Measurements from ENCODE around the gene HERC5. TPM values are rescaled to one million over a fixed set of nuclear protein-coding genes. Genes with fewer than 3 reads are reported as not detected.
"Not testable (repeated sequence)": the region's sequence is repeated elsewhere in the genome, so short reads cannot be mapped to it uniquely, and the experiment has no call there.

The HERC5 gene
- total RNA-seq, 4 donors from 2014 or later = 2.9 to 4.5 (median 3.9) TPM

GRCh38 chr4:88445252-88445651, 11.7 kb upstream of the HERC5 start:
- intact Hi-C loops (cut with DNase I) = no loop called here
- H3K27ac ChIP-seq (replicated peaks in 1 of 4) = no peak overlapping the region
- peaks cover 0 to 28% (median 10%) of the 10 kb centered on the region in 4 donors for H3K36me3 ChIP-seq
- DNase-seq (ENCODE audit: extremely low spot score) = no peak
- no peaks in the 10 kb centered on the region for H3K4me1 ChIP-seq
- no peak for TF ChIP-seq POLR2AphosphoS5 (IDR thresholded peaks at IDR 0.05)
- TF ChIP-seq CTCF (IDR thresholded peaks at IDR 0.05) = no peak
- TF ChIP-seq EP300 (IDR thresholded peaks at IDR 0.05) = no peak
- H3K9me3 ChIP-seq = no peaks in the 10 kb centered on the region
- no peak overlapping the region for H3K4me3 ChIP-seq
- 80% methylated on average over 4 of the region's 4 CpGs for WGBS
- H3K27me3 ChIP-seq = no peaks in the 10 kb centered on the region

GRCh38 chr4:88446124-88446523, 10.8 kb upstream of the HERC5 start:
- no peak for TF ChIP-seq POLR2A (IDR thresholded peaks at IDR 0.05; ENCODE audit: low read depth)
- no peak for TF ChIP-seq CTCF (IDR thresholded peaks at IDR 0.05)
- no peak for TF ChIP-seq POLR2AphosphoS5 (IDR thresholded peaks at IDR 0.05)
- intact Hi-C loops (cut with DNase I) = no loop called here
- WGBS = 84% methylated on average over 3 of the region's 3 CpGs

GRCh38 chr4:88447371-88448095, 9.4 kb upstream of the HERC5 start:
- intact Hi-C loops (cut with DNase I) = no loop called here
- DNase-seq (ENCODE audit: extremely low spot score) = no peak
- no peaks in the 10 kb centered on the region for H3K4me1 ChIP-seq

More at GRCh38 chr4:88446124-88446523, 10.8 kb upstream of the HERC5 start:
- no peaks in the 10 kb centered on the region for H3K9me3 ChIP-seq
- peaks cover 0 to 21% (median 8%) of the 10 kb centered on the region in 4 donors for H3K36me3 ChIP-seq
- no peak for DNase-seq (ENCODE audit: extremely low spot score)
- H3K27ac ChIP-seq (replicated peaks in 1 of 4) = no peak overlapping the region
- no peaks in the 10 kb centered on the region for H3K27me3 ChIP-seq
- no peaks in the 10 kb centered on the region for H3K4me1 ChIP-seq
- H3K4me3 ChIP-seq = no peak overlapping the region

GRCh38 chr4:88448211-88448765, 8.6 kb upstream of the HERC5 start:
- H3K4me1 ChIP-seq; H3K27ac ChIP-seq (replicated peaks in 1 of 4); H3K4me3 ChIP-seq; intact Hi-C loops (cut with DNase I); H3K27me3 ChIP-seq; DNase-seq (ENCODE audit: extremely low spot score); H3K9me3 ChIP-seq; H3K36me3 ChIP-seq: not testable (repeated sequence)
- WGBS = 94% methylated on average over 7 of the region's 7 CpGs

More at GRCh38 chr4:88447371-88448095, 9.4 kb upstream of the HERC5 start:
- WGBS = 73% methylated on average over 5 of the region's 5 CpGs
- no peak overlapping the region for H3K4me3 ChIP-seq
- no peak overlapping the region for H3K27ac ChIP-seq (replicated peaks in 1 of 4)
- peaks cover 0 to 7% (median 3%) of the 10 kb centered on the region in 4 donors for H3K36me3 ChIP-seq
- no peaks in the 10 kb centered on the region for H3K9me3 ChIP-seq
- no peak for TF ChIP-seq POLR2A (IDR thresholded peaks at IDR 0.05; ENCODE audit: low read depth)
- TF ChIP-seq CTCF (IDR thresholded peaks at IDR 0.05) = no peak
- no peak for TF ChIP-seq EP300 (IDR thresholded peaks at IDR 0.05)
- TF ChIP-seq POLR2AphosphoS5 (IDR thresholded peaks at IDR 0.05) = no peak
- H3K27me3 ChIP-seq = no peaks in the 10 kb centered on the region

- Histone ChIP-seq H3K9me3 (no peaks in the 10 kb centered on the region), H3K4me1 (no peaks in the 10 kb centered on the region), H3K27ac (replicated peaks in 1 of 4) (no peak overlapping the region), H3K36me3 (no peaks in the 10 kb centered on the region), H3K4me3 (no peak overlapping the region), H3K27me3 (no peaks in the 10 kb centered on the region)
- DNase-seq (ENCODE audit: extremely low spot score) = no peak
- intact Hi-C loops (cut with DNase I) = no loop called here
- no peak for TF ChIP-seq CTCF (IDR thresholded peaks at IDR 0.05)
- no peak for TF ChIP-seq EP300 (IDR thresholded peaks at IDR 0.05)
- TF ChIP-seq POLR2AphosphoS5 (IDR thresholded peaks at IDR 0.05) = no peak
- TF ChIP-seq POLR2A (IDR thresholded peaks at IDR 0.05; ENCODE audit: low read depth) = no peak
Measured at GRCh38 chr4:88448889-88449288, 8.0 kb upstream of the HERC5 start.

Data from esophagus muscularis mucosa (tissue), 4 donors.